Activated T-cell treated with anti-CD3 and anti-CD28 coated beads for 24 hours (primary cell): ENCODE data around the gene TSPAN9.

Experiments
- DNase-seq: peaks from one replicate; pipeline ENCODE4 v3.0.0-alpha.2; 2020; ENCODE audit warnings: low read depth

Gene TSPAN9

GRCh38 chr12:3076730-3077571 lies at the start of gene TSPAN9:
TSPAN9 (plus strand) TSS chr12:3077379; CDS start chr12:3201194, 123,815 bp downstream.
- DNase-seq = peak; percentile 55

GRCh38 chr12:3028108-3028507 lies 49.1 kb upstream of the TSPAN9 start:
- DNase-seq = no peak

- DNase-seq = no peak
Measured at GRCh38 chr12:3030821-3031429, 46.3 kb upstream of the TSPAN9 start.

- DNase-seq = no peak
Measured at GRCh38 chr12:3032161-3032560, 45.0 kb upstream of the TSPAN9 start.

GRCh38 chr12:3032770-3033538 lies 44.2 kb upstream of the TSPAN9 start:
- no peak for DNase-seq

GRCh38 chr12:3033539-3033867 lies 43.7 kb upstream of the TSPAN9 start:
- no peak for DNase-seq

- DNase-seq = peak; percentile 7
Measured at GRCh38 chr12:3034067-3034750, 43.0 kb upstream of the TSPAN9 start.

GRCh38 chr12:3035171-3035570 lies 42.0 kb upstream of the TSPAN9 start:
- DNase-seq = no peak

GRCh38 chr12:3035815-3036702 lies 41.1 kb upstream of the TSPAN9 start:
- no peak for DNase-seq

GRCh38 chr12:3036901-3037600 lies 40.1 kb upstream of the TSPAN9 start:
- no peak for DNase-seq

GRCh38 chr12:3038166-3038565 lies 39.0 kb upstream of the TSPAN9 start:
- no peak for DNase-seq

- no peak for DNase-seq
Measured at GRCh38 chr12:3038926-3039510, 38.2 kb upstream of the TSPAN9 start.

GRCh38 chr12:3040026-3040656 lies 37.0 kb upstream of the TSPAN9 start:
- DNase-seq = no peak

- no peak for DNase-seq
Measured at GRCh38 chr12:3040663-3041544, 36.3 kb upstream of the TSPAN9 start.

- peak; percentile 36 for DNase-seq
Measured at GRCh38 chr12:3041558-3042164, 35.5 kb upstream of the TSPAN9 start.

- DNase-seq = no peak
Measured at GRCh38 chr12:3042394-3042793, 34.8 kb upstream of the TSPAN9 start.

- no peak for DNase-seq
Measured at GRCh38 chr12:3042826-3043225, 34.4 kb upstream of the TSPAN9 start.

GRCh38 chr12:3043406-3043805 lies 33.8 kb upstream of the TSPAN9 start:
- DNase-seq = no peak
